GM12864 (cell line): ENCODE measurements around the gene SAFB.
A peak's percentile ranks its signal among the peaks of the same experiment; 100 is the strongest.

ENCODE experiments used
- DNase-seq: peaks from one replicate; pipeline ENCODE4 v3.0.0-alpha.2; 2011; ENCODE audit warnings: low read depth
- H3K4me3 ChIP-seq: 2 replicates; pipeline ENCODE4 v1.5.1; 2011; ENCODE audit warnings: mild to moderate bottlenecking, low read depth, low read length, control low read depth
- TF ChIP-seq, protein P1 (sequence below): IDR thresholded peaks from 2 replicates; pipeline ENCODE4 v1.5.1; 2011; ENCODE audit warnings: low read depth, mild to moderate bottlenecking, moderate library complexity, low read length, control low read depth, inconsistent platforms; ENCODE audit errors: missing control alignments

The SAFB gene

GRCh38 chr19:5622465-5623396, at the start of gene SAFB, which contains the start of gene SAFB2:
Gene SAFB, plus strand, starts transcription at chr19:5623083. Its CDS starts 123 bp downstream, at chr19:5623206.
Gene SAFB2, minus strand, starts transcription at chr19:5622776. Its CDS starts 61 bp downstream, at chr19:5622715.
- peak within 1 kb of the TSS; percentile 95 for H3K4me3 ChIP-seq
- DNase-seq = peak; percentile 98
- TF ChIP-seq, protein P1, sequence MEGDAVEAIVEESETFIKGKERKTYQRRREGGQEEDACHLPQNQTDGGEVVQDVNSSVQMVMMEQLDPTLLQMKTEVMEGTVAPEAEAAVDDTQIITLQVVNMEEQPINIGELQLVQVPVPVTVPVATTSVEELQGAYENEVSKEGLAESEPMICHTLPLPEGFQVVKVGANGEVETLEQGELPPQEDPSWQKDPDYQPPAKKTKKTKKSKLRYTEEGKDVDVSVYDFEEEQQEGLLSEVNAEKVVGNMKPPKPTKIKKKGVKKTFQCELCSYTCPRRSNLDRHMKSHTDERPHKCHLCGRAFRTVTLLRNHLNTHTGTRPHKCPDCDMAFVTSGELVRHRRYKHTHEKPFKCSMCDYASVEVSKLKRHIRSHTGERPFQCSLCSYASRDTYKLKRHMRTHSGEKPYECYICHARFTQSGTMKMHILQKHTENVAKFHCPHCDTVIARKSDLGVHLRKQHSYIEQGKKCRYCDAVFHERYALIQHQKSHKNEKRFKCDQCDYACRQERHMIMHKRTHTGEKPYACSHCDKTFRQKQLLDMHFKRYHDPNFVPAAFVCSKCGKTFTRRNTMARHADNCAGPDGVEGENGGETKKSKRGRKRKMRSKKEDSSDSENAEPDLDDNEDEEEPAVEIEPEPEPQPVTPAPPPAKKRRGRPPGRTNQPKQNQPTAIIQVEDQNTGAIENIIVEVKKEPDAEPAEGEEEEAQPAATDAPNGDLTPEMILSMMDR = no peak

DNA sequence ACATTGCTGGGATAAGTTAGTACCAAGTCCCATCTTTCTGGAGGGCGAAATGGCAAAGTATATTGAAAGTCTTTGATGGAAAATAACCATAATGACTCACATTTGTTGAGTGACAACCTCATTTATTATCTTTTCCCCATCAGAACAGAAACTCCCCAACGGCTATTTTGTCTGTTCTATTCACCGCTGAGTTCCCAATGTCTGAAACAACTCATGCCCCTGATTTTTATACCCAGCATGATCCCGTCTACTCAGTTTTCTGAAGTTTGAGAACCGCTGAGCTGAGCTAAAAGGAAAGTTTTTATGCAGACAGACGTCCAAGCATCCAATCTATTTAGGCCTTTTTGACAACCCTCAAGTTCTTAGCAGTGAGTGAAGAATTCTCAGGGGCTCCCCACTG, 47.3 kb upstream of the SAFB start:
- TF ChIP-seq, protein P1 = no peak
- no peak overlapping the region for H3K4me3 ChIP-seq
- DNase-seq = no peak

DNA sequence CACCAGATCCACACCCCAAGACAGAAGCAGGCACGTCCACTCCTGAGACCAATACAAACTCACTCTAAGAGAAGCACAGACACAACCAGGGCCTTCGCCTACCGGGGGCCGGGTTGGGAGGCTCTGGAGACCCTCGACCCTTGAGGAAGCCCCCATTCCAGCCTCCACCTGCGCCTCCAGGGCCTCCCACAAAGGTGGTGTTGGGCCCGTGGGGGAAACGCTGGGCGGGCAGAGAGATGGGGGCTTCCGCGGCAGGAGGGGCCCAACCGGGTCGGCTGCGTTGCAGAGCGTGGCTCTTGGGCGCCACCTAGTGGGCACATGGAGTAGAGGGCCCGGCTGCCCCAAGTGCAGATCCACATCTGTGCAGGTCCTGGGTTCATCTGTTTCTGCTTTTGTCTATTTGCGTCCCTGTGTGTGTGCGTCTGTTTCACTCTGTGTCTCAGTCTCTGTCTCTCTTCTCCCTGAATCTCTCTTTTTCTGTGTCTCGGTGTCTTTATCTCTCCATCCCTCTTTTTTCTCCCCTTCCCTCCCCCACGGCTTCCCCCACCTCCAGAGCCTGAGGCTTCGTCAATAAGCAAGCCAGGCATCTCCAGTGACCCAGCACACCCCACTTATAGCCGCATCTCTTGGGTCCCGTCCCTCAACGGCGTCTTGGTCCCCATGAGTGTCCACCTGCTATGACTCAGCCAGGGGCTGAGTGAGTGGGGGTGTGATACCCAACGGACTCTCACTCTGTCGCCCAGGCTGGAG, 44.6 kb upstream of the SAFB start:
- TF ChIP-seq, protein P1 = peak; percentile 99
- DNase-seq = no peak
- H3K4me3 ChIP-seq = no peak overlapping the region

GRCh38 chr19:5579286-5579685, 43.6 kb upstream of the SAFB start:
- TF ChIP-seq, protein P1 = no peak
- no peak for DNase-seq
- H3K4me3 ChIP-seq = no peak overlapping the region

- TF ChIP-seq, protein P1 = no peak
- no peak overlapping the region for H3K4me3 ChIP-seq
- DNase-seq = no peak
These were observed 43.2 kb upstream of the SAFB start for GRCh38 chr19:5579697-5580096.

DNA sequence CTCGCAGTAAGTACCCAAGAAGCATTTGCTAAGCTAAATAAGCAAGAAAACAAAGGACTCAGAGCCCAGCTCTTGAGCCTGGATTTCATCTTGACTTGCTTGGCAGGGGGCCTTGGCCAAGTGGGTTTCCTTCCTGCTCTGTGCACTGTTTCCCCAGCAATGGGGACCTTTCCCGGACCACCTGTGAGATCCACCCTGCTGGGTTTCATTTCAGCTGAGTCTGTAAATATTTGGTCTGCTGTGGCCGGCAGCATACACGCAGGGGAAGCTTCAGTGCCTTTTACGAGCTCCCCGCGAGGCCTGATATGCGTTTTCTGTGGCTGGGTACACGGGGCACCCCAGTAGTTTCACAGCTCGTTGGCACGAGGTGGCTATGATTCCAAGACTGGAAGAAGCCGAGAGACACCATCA, 42.7 kb upstream of the SAFB start:
- TF ChIP-seq, protein P1 = no peak
- no peak overlapping the region for H3K4me3 ChIP-seq
- DNase-seq = no peak
